ENCODE measurements around the gene RNLS.

RNLS gene

GRCh38 chr10:88234297-88234696 lies 348.8 kb downstream of the RNLS start:
- DNase-seq (ENCODE audit: low spot score): no peak
- TF ChIP-seq CTCF (IDR thresholded peaks at IDR 0.05; ENCODE audit: borderline replicate concordance, control extremely low read depth, extremely low read depth, insufficient read depth, missing control alignments): no peak
- in situ Hi-C loops (cut with MboI; ENCODE audit: low sequenced_read_pairs, unreplicated experiment): no loop called here

- no peak for TF ChIP-seq CTCF (IDR thresholded peaks at IDR 0.05; ENCODE audit: borderline replicate concordance, control extremely low read depth, extremely low read depth, insufficient read depth, missing control alignments)
- no peak for DNase-seq (ENCODE audit: low spot score)
- in situ Hi-C loops (cut with MboI; ENCODE audit: low sequenced_read_pairs, unreplicated experiment): no loop called here
Observed at GRCh38 chr10:88233870-88234269, 349.2 kb downstream of the RNLS start.

GRCh38 chr10:88232983-88233543 lies 350.1 kb downstream of the RNLS start:
- in situ Hi-C loops (cut with MboI; ENCODE audit: low sequenced_read_pairs, unreplicated experiment): no loop called here
- DNase-seq (ENCODE audit: low spot score): no peak
- TF ChIP-seq CTCF (IDR thresholded peaks at IDR 0.05; ENCODE audit: borderline replicate concordance, control extremely low read depth, extremely low read depth, insufficient read depth, missing control alignments): no peak

GRCh38 chr10:88232029-88232895 lies 350.9 kb downstream of the RNLS start:
- no peak for DNase-seq (ENCODE audit: low spot score)
- TF ChIP-seq CTCF (IDR thresholded peaks at IDR 0.05; ENCODE audit: borderline replicate concordance, control extremely low read depth, extremely low read depth, insufficient read depth, missing control alignments): no peak
- in situ Hi-C loops (cut with MboI; ENCODE audit: low sequenced_read_pairs, unreplicated experiment): no loop called here

GRCh38 chr10:88230251-88230650 lies 352.9 kb downstream of the RNLS start:
- TF ChIP-seq CTCF (IDR thresholded peaks at IDR 0.05; ENCODE audit: borderline replicate concordance, control extremely low read depth, extremely low read depth, insufficient read depth, missing control alignments): no peak
- in situ Hi-C loops (cut with MboI; ENCODE audit: low sequenced_read_pairs, unreplicated experiment): no loop called here
- no peak for DNase-seq (ENCODE audit: low spot score)

- TF ChIP-seq CTCF (IDR thresholded peaks at IDR 0.05; ENCODE audit: borderline replicate concordance, control extremely low read depth, extremely low read depth, insufficient read depth, missing control alignments): no peak
- in situ Hi-C loops (cut with MboI; ENCODE audit: low sequenced_read_pairs, unreplicated experiment): no loop called here
- no peak for DNase-seq (ENCODE audit: low spot score)
Observed at GRCh38 chr10:88228130-88228529, 355.0 kb downstream of the RNLS start.
